Neural progenitor cell (in vitro differentiated cells): ENCODE measurements around the gene SIAH3. TPM values are rescaled to one million over a fixed set of nuclear protein-coding genes. Genes with fewer than 3 reads are reported as not detected.

Experiments used
- DNase-seq: peaks from one replicate; pipeline ENCODE4 v3.0.0-alpha.2; 2016; ENCODE audit warnings: low spot score
- H2AFZ ChIP-seq: fragments of 200-600 bp; sonication (generic); replicated peaks from 2 replicates; pipeline ENCODE4 v1.6.1; 2016; ENCODE audit warnings: antibody characterized with exemption
- H3F3A ChIP-seq: fragments of 200-600 bp; sonication (generic); 2 replicates; pipeline ENCODE4 v1.6.1; 2016; ENCODE audit warnings: antibody characterized with exemption, low read depth
- H3K27ac ChIP-seq: fragments of 200-600 bp; sonication (generic); 2 replicates; pipeline ENCODE4 v1.5.1; 2016; ENCODE audit warnings: mild to moderate bottlenecking
- H3K27me3 ChIP-seq: fragments of 200-600 bp; sonication (generic); 2 replicates; pipeline ENCODE4 v1.6.1; 2016; ENCODE audit warnings: mild to moderate bottlenecking, moderate library complexity
- H3K36me3 ChIP-seq: fragments of 200-600 bp; sonication (generic); 2 replicates; pipeline ENCODE4 v1.5.1; 2016
- H3K4me1 ChIP-seq: fragments of 200-600 bp; sonication (generic); 2 replicates; pipeline ENCODE4 v1.6.1; 2016; ENCODE audit warnings: mixed run types
- H3K4me2 ChIP-seq: fragments of 200-600 bp; sonication (generic); 2 replicates; pipeline ENCODE4 v1.6.1; 2016
- H3K4me3 ChIP-seq: fragments of 200-600 bp; sonication (generic); 2 replicates; pipeline ENCODE4 v1.5.1; 2016
- H3K79me2 ChIP-seq: fragments of 200-600 bp; sonication (generic); 2 replicates; pipeline ENCODE4 v1.6.1; 2016; ENCODE audit warnings: low read depth
- H3K9ac ChIP-seq: fragments of 200-600 bp; sonication (generic); 2 replicates; pipeline ENCODE4 v1.6.1; 2016
- H3K9me3 ChIP-seq: fragments of 200-600 bp; sonication (generic); 2 replicates; pipeline ENCODE4 v1.5.1; 2016; ENCODE audit warnings: low read depth
- H4K20me1 ChIP-seq: fragments of 200-600 bp; sonication (generic); 2 replicates; pipeline ENCODE4 v1.6.1; 2016; ENCODE audit warnings: low read depth
- H3K27ac Mint-ChIP-seq: 3 replicates; pipeline ENCODE4 v1.8.0; 2021; ENCODE audit warnings: mixed read lengths
- H3K27me3 Mint-ChIP-seq: 2 replicates; pipeline ENCODE4 v1.8.0; 2022; ENCODE audit warnings: low read depth, mild to moderate bottlenecking, inconsistent platforms, moderate library complexity, mixed read lengths; ENCODE audit not compliant: insufficient read depth
- H3K36me3 Mint-ChIP-seq: 3 replicates; pipeline ENCODE4 v1.8.0; 2021; ENCODE audit warnings: mixed read lengths
- H3K4me1 Mint-ChIP-seq: 3 replicates; pipeline ENCODE4 v1.8.0; 2021; ENCODE audit warnings: mixed read lengths
- H3K4me3 Mint-ChIP-seq: 3 replicates; pipeline ENCODE4 v1.8.0; 2021; ENCODE audit warnings: mild to moderate bottlenecking, moderate library complexity, mixed read lengths
- H3K9me3 Mint-ChIP-seq: 3 replicates; pipeline ENCODE4 v1.8.0; 2020; ENCODE audit warnings: mixed read lengths
- CTCF ChIP-seq: fragments of 200-600 bp; sonication (generic); IDR thresholded peaks from 2 replicates; pipeline ENCODE4 v1.5.1; 2017; ENCODE audit warnings: antibody characterized with exemption, mild to moderate bottlenecking
- EZH2 ChIP-seq: fragments of 200-600 bp; sonication (generic); IDR thresholded peaks from 2 replicates; pipeline ENCODE4 v1.6.1; 2017; ENCODE audit warnings: antibody characterized with exemption, mild to moderate bottlenecking, moderate library complexity
- EZH2phosphoT487 ChIP-seq: fragments of 200-600 bp; sonication (generic); IDR thresholded peaks from 2 replicates; pipeline ENCODE4 v1.6.1; 2017; ENCODE audit warnings: antibody characterized with exemption
- total RNA-seq: library from RNA; depleted of rRNA; stranded (reverse); fragments of >200 nt; gene quantifications from 2 replicates; pipeline ENCODE4 v1.2.3, GENCODE V29; 2015; ENCODE audit warnings: low replicate concordance

The SIAH3 gene
- total RNA-seq, 1 donor from 2014 or later = not detected

GRCh38 chr13:45748941-45749759, 102.4 kb downstream of the SIAH3 start:
- peaks cover 16% of the 10 kb centered on the region for H3K4me1 ChIP-seq
- H3K4me3 ChIP-seq = no peak overlapping the region
- no peak overlapping the region for H3K9ac ChIP-seq
- Mint-ChIP-seq H3K27me3 (peaks cover 7% of the 10 kb centered on the region), H3K4me3 (no peak overlapping the region), H3K4me1 (peaks cover 27% of the 10 kb centered on the region), H3K36me3 (no peaks in the 10 kb centered on the region), H3K9me3 (peaks cover 26% of the 10 kb centered on the region), H3K27ac (peak overlapping the region; percentile 78)
- H3K79me2 ChIP-seq = no peaks in the 10 kb centered on the region
- no peaks in the 10 kb centered on the region for H4K20me1 ChIP-seq
- peaks cover 20% of the 10 kb centered on the region for H3F3A ChIP-seq
- DNase-seq = peak; percentile 34
- no peaks in the 10 kb centered on the region for H3K9me3 ChIP-seq
- no peaks in the 10 kb centered on the region for H3K27me3 ChIP-seq
- no peaks in the 10 kb centered on the region for H3K36me3 ChIP-seq
- no peak overlapping the region for H3K27ac ChIP-seq
- H3K4me2 ChIP-seq = peak overlapping the region; percentile 28
- no peak for TF ChIP-seq EZH2phosphoT487
- no peak for TF ChIP-seq EZH2
- H2AFZ ChIP-seq = no peak overlapping the region

GRCh38 chr13:45747071-45747470, 104.5 kb downstream of the SIAH3 start:
- H3K27me3 Mint-ChIP-seq = peaks cover 7% of the 10 kb centered on the region
- no peak overlapping the region for H3K27ac ChIP-seq
- peaks cover 27% of the 10 kb centered on the region for H3K4me1 Mint-ChIP-seq
- DNase-seq = no peak
- no peaks in the 10 kb centered on the region for H3K79me2 ChIP-seq
- H3F3A ChIP-seq = peaks cover 18% of the 10 kb centered on the region
- no peaks in the 10 kb centered on the region for H3K36me3 Mint-ChIP-seq
- no peaks in the 10 kb centered on the region for H4K20me1 ChIP-seq
- H3K36me3 ChIP-seq = no peaks in the 10 kb centered on the region
- TF ChIP-seq EZH2 = no peak
- no peak for TF ChIP-seq EZH2phosphoT487
- no peak for TF ChIP-seq CTCF
- no peaks in the 10 kb centered on the region for H3K9me3 ChIP-seq
- H3K9ac ChIP-seq = no peak overlapping the region
- H3K4me1 ChIP-seq = peaks cover 16% of the 10 kb centered on the region
- no peak overlapping the region for H3K4me3 ChIP-seq
- H2AFZ ChIP-seq = no peak overlapping the region
- H3K9me3 Mint-ChIP-seq = peaks cover 10% of the 10 kb centered on the region
- H3K4me3 Mint-ChIP-seq = no peak overlapping the region
- no peaks in the 10 kb centered on the region for H3K27me3 ChIP-seq
- no peak overlapping the region for H3K27ac Mint-ChIP-seq
- H3K4me2 ChIP-seq = no peak overlapping the region

GRCh38 chr13:45744979-45745378, 106.6 kb downstream of the SIAH3 start:
- H3K9ac ChIP-seq = no peak overlapping the region
- Mint-ChIP-seq H3K4me3 (no peak overlapping the region), H3K27ac (no peak overlapping the region), H3K27me3 (peaks cover 3% of the 10 kb centered on the region), H3K9me3 (peaks cover 3% of the 10 kb centered on the region), H3K36me3 (no peaks in the 10 kb centered on the region), H3K4me1 (peaks cover 20% of the 10 kb centered on the region)
- H2AFZ ChIP-seq = no peak overlapping the region
- H3K9me3 ChIP-seq = no peaks in the 10 kb centered on the region
- H3K27ac ChIP-seq = no peak overlapping the region
- no peaks in the 10 kb centered on the region for H4K20me1 ChIP-seq
- no peaks in the 10 kb centered on the region for H3K27me3 ChIP-seq
- no peak overlapping the region for H3K4me2 ChIP-seq
- H3K4me1 ChIP-seq = peaks cover 16% of the 10 kb centered on the region
- no peaks in the 10 kb centered on the region for H3K79me2 ChIP-seq
- H3K36me3 ChIP-seq = no peaks in the 10 kb centered on the region
- H3F3A ChIP-seq = peaks cover 18% of the 10 kb centered on the region
- no peak for DNase-seq
- no peak overlapping the region for H3K4me3 ChIP-seq
- no peak for TF ChIP-seq EZH2phosphoT487
- no peak for TF ChIP-seq EZH2
- TF ChIP-seq CTCF = no peak

- H3K36me3 Mint-ChIP-seq = no peaks in the 10 kb centered on the region
Measured at GRCh38 chr13:45742985-45743384, 108.6 kb downstream of the SIAH3 start.

More at GRCh38 chr13:45742985-45743384, 108.6 kb downstream of the SIAH3 start:
- H3K4me2 ChIP-seq = no peak overlapping the region
- H3K27me3 ChIP-seq = no peaks in the 10 kb centered on the region
- H3K9me3 Mint-ChIP-seq = peaks cover 3% of the 10 kb centered on the region
- no peaks in the 10 kb centered on the region for H4K20me1 ChIP-seq
- peaks cover 3% of the 10 kb centered on the region for H3K27me3 Mint-ChIP-seq
- H3F3A ChIP-seq = peaks cover under 1% of the 10 kb centered on the region
- peaks cover 8% of the 10 kb centered on the region for H3K4me1 ChIP-seq
- no peak overlapping the region for H2AFZ ChIP-seq
- DNase-seq = no peak
- no peak overlapping the region for H3K4me3 ChIP-seq
- H3K9me3 ChIP-seq = no peaks in the 10 kb centered on the region
- no peaks in the 10 kb centered on the region for H3K36me3 ChIP-seq
- H3K9ac ChIP-seq = no peak overlapping the region
- H3K4me1 Mint-ChIP-seq = peaks cover 10% of the 10 kb centered on the region
- no peak overlapping the region for H3K4me3 Mint-ChIP-seq
- no peak overlapping the region for H3K27ac Mint-ChIP-seq
- no peaks in the 10 kb centered on the region for H3K79me2 ChIP-seq
- TF ChIP-seq CTCF (no peak), EZH2 (no peak), EZH2phosphoT487 (no peak)
- no peak overlapping the region for H3K27ac ChIP-seq
